HG03097 (cell line): ENCODE data around the gene PPP2R2B.

Source experiments
- ATAC-seq: cut with Tn5 transposase; IDR thresholded peaks from one replicate; pipeline ENCODE4 v1.9.1; 2021; ENCODE audit not compliant: unreplicated experiment, low FRiP score

PPP2R2B gene

DNA sequence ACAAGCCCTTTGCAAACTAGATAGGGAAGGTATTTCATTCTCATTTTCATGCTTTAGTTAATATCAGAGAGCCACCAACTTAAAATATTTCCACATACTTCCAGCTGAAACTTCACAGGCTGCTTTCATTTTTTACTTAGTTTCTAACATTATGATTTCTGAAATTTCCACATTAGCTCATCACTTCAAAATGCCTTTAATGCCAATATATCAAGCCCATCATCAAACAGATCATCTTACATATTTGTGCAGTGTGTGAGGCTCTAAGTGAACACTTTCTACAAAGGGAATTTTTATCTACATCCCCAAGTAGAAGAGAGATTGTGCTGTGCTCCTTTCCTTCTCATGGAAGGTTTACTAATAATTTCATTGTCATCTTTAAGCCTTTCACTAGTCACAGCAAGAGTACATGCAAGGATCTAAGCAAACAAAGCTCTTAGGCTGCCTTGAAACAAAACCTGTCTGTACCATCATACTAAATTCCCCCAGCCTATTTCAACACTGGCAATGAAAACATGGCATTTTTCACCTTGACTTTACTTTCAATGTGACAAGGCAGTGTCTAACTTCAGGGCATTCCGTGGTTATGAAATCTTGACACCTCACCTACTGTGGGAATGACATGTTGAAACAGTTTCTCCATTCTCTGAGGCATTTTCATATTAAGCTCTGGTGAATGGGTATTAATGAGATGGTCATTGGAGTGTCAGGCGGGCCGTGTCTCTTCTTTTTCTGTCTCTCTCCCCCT is 45.4 kb downstream of the PPP2R2B start:
- ATAC-seq: no peak

DNA sequence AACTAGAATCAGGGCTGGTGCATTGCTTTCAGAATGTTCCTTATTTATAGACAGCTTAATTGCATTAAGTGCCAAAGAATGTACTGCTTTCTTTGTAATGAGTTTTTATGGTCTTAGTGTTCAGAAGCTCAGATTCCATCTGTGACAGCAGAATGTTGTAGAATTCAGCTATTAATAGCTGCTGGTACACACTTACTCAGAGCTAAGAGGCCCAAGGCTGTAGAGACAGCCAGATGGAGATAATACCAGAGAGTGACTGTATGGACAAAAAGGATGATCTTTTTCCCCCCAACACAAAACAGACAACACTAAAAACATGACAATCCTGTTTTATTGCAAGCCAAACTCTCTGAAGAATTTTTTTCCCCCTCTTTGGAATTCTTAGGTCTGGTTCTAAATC is 50.2 kb downstream of the PPP2R2B start:
- ATAC-seq: no peak

DNA sequence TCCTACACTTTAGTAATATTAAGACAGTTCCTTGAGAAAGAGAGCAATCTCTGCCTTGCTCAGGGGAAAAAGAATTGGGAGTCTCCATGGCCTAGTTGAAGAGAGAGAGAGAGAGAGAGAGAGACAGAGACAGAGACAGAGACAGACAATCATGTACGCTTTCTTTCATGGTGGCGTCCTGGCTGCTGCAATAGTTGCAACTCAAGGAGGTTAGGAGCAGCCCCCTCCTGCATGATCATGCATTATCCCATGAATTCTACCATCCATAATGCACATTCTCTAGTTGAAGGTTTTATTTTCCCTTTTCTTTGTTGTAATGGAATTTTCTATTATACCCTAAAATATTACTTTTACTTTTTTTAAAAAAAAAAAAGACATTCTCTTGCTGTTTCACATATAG is 50.7 kb downstream of the PPP2R2B start:
- no peak for ATAC-seq

DNA sequence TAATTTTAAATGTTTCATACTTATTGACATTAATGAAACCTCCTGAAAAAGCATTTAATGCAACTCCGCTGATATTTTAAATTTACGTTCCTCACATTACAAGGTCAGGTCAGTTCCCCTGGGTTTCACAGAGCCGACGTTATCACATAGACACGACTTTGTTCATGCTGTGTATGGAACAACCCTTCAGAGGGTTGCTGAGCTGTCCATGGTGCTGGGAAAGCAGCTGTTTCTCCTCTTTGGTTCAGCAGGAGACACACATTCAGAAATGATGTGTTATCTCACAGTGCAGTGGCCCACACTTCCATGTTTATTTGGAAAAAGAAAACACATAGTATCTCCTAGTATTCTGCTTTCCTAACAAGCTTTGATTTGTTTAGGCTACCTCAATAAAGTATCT is 53.5 kb downstream of the PPP2R2B start:
- ATAC-seq: no peak

DNA sequence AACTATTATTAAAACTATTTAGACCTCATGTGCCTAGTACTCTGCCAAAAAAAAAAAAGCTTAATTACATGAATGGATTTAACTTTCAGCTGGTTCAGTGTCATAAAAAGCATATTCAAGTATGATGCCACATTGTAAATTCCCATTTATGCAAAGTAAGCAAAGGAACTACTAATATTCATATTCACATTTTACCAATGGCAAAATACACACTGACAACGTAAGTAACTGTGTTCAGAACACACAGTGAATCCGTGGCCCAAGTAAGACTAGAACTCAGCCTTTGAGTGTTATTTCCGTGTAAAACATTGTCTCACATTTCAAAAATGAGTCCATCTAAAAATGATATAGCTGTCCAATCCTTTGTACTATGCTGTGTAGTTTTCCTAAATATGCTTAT is 56.8 kb downstream of the PPP2R2B start:
- ATAC-seq: no peak

DNA sequence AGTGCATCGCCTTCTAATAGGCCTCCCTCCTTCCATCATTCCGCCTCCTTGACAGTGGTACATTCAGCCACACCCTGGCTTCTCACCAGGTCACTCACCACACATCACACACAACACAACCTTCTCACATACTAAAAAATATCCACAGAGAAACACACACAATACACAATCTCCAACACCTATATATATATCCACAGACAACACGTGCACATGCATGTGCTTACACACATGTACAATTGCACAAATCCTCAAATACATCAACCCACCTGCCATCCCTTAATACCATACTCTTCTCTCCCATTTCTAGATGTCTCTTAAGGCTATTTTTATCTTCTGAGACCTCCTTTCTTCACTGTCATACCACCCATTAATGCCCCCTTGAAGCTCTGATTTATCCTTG is 57.6 kb downstream of the PPP2R2B start:
- no peak for ATAC-seq

DNA sequence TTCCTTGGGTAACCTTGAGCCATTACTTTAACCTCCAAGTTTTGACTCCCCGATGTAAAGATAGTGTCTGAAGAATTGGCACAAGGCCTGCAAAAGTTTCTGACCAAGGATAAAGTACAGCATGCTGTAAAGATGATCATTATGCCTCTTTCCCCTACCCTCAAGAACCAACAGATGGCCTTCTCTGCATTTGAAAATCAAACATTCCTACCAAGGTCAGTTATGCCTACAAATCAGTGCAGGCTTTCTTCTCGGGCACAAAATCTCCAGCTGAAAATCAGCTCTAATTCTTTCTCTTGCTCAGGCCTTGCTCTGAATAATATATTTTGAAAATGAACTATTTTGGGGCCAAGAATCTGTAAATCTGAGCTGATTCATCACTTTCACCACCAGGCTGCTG is 59.7 kb downstream of the PPP2R2B start:
- no peak for ATAC-seq

DNA sequence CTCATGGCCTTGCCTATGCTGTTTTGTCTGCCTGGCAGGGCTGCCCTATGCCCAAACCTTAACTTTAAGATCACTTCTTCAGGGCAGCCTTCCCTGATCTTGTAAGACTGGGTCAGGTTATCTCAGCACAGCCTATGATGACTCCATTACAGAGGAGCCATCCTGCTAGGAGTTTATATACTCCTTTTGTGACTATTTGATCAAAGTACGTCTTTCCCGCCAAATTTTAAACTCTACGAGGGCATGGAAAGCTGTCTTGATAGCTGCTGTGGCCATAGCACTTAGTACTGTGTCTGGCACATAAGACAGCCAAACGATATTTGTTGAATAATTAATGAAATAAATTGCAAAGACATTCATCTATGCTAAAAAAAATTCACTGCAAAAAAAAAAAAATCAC is 60.6 kb downstream of the PPP2R2B start:
- ATAC-seq: no peak

DNA sequence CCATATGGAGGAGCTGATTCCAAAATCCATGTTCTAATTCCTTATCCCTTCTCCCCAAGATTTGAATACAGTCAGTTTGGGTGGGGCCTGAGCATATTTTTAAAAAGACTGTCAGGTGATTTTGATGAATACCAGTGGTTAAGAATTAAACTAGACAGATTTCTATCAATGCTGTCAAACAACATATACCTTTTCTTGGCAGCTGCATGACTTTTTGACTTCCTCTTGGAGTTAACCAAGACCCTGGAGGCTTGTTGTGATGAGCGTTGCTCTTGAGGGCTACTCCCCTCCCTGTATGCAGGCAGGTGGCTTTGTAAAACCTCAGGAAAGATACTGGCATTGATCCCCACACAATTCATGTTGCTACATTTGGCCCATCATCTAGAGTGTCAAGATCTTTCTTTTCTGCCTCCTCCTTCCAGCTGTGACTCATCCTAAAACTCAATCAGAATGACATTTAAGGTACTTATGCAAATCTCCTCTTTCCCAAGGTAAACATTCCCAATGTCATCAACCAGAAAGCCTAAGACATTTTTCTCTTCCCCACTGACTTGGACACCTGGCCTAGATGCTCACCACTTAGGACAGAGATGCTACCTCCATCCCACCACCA is 61.7 kb downstream of the PPP2R2B start:
- ATAC-seq: no peak

DNA sequence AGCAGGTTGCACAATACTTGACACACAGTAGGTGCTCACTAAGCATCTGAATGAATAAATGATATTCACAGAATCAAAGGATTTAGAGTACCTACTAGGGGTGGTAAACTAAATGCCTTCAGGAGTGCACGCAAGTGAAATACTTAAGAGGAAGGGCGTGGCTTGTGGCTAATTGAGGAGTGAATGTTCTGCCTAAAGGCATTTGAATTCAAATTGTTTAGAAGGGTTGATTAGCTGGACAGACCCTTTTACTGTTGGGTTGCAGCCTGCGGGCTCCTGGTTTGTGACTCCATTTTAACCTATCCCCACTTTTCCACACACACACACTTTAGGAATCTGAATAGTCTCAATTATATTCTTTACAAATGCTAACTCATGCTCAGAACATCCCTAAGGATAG is 63.1 kb downstream of the PPP2R2B start:
- no peak for ATAC-seq

DNA sequence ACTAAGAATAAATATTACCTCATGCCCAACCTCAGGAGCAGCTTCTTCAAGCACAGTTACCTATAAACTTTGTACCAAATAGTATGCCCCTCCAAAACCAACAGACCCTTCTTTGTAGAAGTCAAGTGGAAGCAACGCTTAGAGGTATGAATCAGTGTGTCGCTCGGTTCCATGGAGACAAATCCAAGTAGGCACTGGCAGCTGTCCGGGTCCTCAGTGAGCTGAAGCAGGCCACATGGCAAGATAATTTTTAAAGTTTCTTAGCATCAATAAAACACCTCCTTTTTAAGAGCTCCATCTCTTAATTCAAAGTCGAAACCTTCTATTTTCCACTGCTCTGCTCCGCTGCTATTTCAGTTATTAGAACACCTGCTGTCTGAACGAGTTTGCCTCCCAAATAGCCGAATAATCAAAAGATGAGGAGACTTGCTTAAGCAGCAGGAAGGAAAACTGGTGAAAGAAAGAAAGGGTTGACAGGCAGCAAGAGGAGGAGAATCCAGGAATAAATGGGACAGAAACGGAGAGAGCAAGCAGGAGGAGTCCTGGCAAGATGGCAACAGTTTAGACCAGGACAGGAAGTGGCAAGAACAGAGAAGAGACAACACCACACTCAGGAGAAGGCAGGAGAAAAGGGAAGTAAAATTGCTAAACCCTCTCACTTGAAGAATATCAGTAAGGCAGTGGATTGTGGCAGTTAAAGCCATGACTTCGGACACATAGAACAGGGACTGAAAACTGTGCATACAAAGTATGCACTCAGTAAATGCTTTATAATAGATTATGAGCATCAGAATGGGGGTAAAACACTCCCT is 65.0 kb downstream of the PPP2R2B start:
- ATAC-seq: no peak

DNA sequence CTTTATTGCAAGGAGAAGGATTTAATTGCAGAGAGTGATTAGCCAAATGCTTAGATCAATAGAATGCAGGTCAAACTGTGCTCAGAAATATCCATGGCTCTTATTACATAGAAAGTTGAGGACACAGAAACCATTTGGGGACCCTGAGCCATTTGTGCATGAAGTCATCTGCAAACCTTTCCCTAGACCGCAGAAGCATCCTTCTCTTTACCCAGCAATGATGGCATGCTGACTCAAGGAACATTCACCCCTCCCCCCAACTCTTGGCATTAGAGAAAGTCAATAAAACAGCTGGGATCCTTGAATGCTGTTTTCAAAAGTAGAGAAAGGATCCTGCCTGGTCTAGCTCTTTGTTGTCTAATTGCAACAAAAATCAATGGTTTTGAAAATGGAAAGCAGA is 73.5 kb downstream of the PPP2R2B start:
- no peak for ATAC-seq

DNA sequence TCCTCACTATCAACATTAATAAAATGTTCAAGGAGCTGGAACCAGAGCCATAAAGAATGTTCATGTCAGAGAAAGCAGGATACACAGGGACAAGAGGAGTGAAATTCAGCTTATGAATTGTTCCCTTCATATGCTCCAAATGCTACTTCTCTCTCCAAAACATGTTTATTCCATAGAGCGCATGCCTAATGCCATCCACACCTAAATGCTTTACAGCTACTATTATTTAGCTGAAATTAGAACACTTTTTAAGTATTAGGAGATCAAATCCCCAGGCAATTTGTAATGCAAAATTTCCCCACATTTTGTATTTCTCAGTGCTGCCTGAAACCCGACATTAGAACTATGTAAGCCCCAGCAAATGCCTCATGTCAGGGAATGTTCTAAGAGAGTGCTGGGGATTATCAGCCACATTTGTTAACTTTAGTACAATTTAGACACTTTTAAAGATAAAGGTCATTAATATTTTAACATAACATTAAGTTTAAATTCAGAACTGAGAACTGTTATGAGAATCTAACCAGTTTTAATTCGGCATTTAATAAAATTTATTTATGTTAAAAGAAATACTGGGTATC is 75.5 kb downstream of the PPP2R2B start:
- ATAC-seq: no peak

DNA sequence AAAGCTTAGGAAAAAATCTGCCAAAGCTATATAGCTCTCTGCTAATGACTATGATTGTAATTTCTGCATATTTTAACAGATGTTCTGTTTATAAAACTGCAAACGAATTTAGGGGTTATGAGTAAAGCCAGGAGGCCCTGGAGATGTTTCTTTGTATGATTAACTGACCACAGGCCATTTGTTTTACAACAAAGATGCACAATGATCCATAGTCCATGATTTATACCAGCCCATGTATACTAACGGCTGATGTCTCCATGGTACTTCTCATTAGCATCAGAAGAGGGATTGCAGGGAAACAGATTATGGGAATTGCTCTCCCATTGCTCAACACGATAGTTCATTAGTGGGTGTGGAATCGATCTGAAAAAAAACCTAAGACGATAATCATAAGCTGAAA is 78.9 kb downstream of the PPP2R2B start:
- no peak for ATAC-seq

DNA sequence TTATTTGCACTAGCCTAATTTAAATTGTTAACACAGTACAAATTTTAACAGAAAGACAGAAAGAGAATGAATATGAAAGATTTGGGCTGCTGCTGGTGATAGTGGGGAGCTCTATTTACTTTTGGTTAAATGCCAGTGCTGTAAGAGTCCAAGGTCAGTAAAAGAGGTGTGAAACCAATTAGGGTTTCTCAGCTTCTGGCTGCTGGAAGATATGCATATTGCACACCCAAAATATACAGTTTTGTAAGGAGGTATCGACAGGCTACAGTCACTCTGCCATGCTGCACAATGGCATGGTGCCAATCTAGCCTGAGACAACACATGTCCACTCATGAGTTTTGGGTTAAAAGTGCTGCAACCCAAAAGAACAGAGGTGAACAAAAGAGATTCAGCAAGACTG is 79.3 kb downstream of the PPP2R2B start:
- no peak for ATAC-seq

DNA sequence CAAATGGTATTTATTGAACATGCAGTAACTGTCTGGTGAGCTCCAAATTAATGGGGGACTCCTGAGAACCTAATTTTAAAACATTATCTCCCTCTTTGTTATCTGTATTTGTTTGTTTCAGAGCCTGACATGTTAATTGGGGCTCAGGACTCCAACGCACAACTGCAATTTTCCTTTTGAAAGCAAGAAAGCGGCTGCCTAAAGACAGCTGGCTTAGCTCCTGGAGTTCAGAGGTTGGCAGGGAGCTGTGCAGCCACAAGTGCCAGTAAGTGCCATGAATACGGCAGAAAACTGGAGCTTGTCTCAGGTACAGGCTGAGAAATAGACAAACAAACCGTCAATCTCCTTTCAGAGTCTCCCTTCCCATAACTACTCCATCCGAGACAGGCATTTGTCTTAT is 80.9 kb downstream of the PPP2R2B start:
- no peak for ATAC-seq

DNA sequence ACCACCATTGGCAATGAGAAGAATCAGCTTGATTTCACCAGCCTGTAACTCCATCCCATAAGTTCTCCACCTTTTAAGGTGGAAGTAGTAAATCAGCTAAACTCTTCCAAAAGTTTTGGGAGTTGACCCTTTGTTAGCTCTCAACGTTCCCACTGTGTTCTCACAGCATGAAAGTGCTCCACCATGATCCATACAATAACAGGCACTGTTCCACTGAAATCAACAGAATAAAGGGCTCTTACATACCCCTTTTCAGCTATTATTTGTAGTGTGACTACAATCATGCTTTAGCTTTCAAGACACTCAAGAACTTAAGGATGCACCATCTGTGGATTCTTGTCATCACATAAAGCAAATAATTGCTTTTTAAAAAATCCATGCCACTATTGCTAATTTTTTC is 81.6 kb downstream of the PPP2R2B start:
- ATAC-seq: no peak

DNA sequence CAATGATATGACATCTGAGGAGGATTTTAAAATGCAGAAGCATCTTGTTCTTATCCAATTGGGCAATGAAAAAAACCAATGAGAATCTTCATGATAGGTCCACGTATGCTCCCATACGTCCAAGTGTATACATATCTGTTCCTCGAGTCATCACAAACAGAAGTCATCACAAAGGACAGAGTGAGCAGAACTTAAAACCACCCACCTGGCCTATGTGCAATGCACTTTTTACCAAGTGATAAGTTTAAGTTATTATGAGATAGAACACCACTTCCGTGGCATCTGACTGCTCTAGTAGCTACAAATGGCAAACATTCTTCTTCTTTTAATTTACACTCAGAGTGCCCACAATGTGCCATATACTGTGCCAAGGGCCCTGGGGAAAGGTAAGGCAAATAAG is 82.4 kb downstream of the PPP2R2B start:
- no peak for ATAC-seq

DNA sequence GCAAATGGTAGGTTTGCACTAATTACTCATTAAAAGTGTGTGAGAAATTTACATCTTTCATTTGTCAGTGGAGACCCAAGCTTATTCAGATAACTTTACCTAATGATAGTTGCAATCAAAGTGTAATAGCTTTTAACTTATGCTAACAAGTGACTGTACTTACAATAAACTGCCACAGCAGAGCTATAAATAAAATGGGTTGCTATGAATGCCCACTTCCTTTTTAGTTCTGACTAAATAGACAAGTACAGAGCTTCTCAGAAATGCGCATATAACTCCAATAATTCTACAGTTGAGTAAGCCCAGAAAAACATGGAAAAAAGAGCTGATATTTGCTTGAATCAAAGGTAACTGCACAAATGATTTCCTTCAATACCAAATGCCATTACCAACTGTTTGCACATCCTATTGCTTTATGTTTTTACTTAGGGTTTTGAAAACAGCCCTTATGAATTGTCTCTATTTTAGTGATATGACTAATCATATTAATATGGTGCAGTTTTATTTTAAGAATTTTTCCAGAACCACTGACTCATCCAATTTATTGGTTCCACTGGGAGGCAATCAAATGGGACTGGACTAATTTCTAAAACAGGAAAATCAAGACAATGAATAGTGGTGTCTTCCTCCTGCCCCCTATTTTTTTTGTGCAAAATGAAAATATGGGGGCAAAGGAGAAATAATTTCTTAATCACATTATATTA is 84.1 kb downstream of the PPP2R2B start:
- no peak for ATAC-seq

DNA sequence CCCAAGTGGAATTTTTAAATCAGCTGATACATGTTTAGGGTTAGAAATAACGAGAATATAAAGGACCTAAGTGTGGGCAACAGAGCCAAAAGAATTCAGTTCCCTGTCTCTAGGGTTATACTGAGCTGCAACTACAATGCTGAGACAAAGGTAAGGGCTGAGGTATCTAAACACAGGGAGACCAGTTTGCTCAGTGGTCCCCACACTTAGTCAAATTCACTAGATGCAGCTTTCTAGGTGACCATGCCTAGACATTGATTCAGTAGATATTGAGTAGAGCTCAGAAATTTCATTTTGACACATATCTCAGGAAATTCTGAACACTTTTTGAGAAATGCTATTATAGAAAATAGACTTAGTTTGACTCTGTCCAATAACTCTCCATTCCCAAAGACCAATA is 84.8 kb downstream of the PPP2R2B start:
- no peak for ATAC-seq

DNA sequence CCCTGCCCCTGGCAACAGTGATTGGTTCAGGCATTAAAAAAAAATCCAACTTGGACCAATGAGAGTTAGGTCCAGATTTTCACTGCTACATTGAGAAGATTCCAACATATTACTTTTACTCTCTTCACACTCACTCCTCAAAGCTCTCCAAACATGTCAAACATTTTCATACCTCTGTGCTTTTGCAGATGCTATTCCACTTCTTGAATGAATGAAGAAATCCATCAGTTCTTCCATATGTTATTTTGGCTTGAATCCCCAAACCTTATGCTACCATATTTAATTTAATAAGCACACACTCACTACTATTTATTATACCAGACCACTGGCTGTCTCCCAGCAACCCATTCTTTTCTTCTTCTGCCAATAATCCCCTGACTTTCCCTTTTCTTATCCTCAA is 87.1 kb downstream of the PPP2R2B start:
- ATAC-seq: no peak
